ENCODE results near the gene PRPF40B. TPM values are rescaled to one million over a fixed set of nuclear protein-coding genes. Genes with fewer than 3 reads are reported as not detected.

The PRPF40B gene
- total RNA-seq, 1 experiment from 2014 or later: 33.3 TPM

DNA sequence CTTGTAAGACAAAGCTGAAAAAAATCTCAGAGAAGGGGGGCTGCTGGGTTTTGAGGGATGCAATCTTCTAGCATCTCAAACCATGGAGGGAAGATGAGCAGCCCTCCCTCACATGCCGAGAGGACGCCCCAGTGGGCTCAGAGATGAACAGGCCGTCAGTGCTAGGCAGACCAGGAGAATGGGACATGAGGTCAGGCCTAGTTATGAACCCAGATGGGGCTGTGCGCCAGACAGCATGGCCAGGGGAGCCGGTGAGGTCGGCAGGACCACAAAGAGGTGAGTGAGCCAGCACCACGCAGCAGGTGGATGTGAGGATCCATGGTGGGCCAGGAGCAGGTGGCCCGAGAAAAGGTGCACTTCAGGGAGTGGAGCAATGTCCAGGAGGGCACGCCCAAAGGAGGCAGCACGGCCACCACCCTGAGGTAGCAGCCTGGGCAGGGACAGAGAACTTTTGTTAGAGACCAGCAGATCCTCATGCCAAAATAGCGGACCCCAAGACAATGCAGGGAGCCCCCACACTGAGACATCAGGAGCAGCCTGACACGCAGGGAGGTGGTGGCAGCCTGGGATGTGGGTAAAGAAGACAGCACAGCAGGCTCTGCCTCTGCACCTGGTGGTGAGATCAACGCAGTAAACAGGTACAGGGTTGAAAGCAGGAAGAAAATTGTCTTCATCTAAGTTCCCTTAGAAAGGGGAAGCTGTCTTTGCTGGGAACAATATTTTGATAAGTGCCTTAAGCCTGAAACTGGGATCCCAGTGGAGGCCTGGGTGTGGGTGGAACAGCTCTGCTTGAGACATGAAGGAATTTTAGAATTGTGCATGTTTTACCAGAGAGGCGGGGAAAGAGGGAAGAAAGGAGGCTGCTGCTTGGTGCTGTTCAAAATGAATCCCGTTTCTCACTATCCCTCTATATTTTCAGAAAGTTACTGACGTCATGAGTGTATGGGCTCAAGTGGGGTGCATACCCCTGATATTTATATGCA, 37.6 kb upstream of the PRPF40B start:
- H3K4me1 ChIP-seq: peaks cover 21% of the 10 kb centered on the region
- no peak overlapping the region for H3K4me3 ChIP-seq (ENCODE audit: low read depth, low read length)
- Mint-ChIP-seq H3K27me3 (ENCODE audit: insufficient read depth, unreplicated experiment) (no peaks in the 10 kb centered on the region), H3K9me3 (ENCODE audit: unreplicated experiment) (no peaks in the 10 kb centered on the region), H3K36me3 (ENCODE audit: insufficient read depth, unreplicated experiment) (peaks cover 18% of the 10 kb centered on the region), H3K27ac (ENCODE audit: unreplicated experiment) (peak overlapping the region; percentile 10), H3K4me3 (ENCODE audit: unreplicated experiment) (no peak overlapping the region), H3K4me1 (ENCODE audit: low read depth, unreplicated experiment) (peaks cover 20% of the 10 kb centered on the region)
- POLR2A ChIA-PET: no interaction called here
- BruUV-seq (replicated peaks): no TSS peak
- peaks cover 4% of the 10 kb centered on the region; the same call in 1 of the 2 replicates for H3K36me3 ChIP-seq (ENCODE audit: control insufficient read depth, insufficient read depth, low read length)
- intact Hi-C loops (cut with micrococcal nuclease; ENCODE audit: unreplicated experiment): no loop called here
- TF ChIP-seq, protein P1, sequence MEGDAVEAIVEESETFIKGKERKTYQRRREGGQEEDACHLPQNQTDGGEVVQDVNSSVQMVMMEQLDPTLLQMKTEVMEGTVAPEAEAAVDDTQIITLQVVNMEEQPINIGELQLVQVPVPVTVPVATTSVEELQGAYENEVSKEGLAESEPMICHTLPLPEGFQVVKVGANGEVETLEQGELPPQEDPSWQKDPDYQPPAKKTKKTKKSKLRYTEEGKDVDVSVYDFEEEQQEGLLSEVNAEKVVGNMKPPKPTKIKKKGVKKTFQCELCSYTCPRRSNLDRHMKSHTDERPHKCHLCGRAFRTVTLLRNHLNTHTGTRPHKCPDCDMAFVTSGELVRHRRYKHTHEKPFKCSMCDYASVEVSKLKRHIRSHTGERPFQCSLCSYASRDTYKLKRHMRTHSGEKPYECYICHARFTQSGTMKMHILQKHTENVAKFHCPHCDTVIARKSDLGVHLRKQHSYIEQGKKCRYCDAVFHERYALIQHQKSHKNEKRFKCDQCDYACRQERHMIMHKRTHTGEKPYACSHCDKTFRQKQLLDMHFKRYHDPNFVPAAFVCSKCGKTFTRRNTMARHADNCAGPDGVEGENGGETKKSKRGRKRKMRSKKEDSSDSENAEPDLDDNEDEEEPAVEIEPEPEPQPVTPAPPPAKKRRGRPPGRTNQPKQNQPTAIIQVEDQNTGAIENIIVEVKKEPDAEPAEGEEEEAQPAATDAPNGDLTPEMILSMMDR (IDR thresholded peaks at IDR 0.05; ENCODE audit: insufficient read depth in 1 of 2, low read depth in 1 of 2, low read length in 1 of 2, severe bottlenecking in 1 of 2, unreplicated experiment in 1 of 2): no peak
- CTCF ChIA-PET: no interaction called here
- H3K9me3 ChIP-seq: no peaks in the 10 kb centered on the region
- DNase-seq: no peak
- H3K27me3 ChIP-seq (replicated peaks; ENCODE audit: control insufficient read depth, insufficient read depth, low read length): no peaks in the 10 kb centered on the region

DNA sequence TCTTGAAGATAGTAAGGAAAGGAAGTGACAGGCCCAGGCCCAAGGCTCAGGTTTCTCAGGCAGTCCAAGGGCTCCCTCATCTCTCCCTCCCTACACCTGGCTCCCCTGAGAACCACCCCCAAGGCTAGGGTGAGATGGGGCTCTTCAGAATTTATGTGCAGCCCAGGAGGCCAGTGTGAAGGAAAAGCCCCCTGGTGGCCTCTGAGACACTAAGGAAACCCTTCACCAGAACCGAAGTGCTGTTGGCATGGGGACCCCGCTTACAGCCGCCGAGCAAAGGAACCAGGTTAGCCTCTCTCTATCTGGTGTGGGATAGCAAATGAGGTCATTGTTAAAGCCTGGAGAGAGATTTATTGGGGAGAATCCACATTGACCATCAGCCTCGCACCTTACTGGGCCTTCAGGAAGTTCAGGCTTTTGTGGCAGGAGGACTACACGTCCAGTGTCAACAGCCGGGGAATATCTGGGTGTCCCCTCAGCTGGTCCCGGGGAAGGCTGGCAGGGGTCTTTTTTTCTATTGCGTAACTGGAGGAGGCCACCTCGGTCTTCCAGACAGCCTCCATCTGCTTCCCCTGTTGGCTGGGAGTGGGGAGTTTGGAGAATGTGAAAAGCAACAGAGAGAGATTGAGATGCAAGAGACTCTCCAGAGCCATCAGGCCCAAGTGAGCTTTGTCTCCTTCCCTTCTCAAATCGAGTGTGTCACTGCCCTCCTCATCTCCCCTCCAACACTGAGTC, 36.0 kb upstream of the PRPF40B start:
- ChIA-PET CTCF (no interaction called here), POLR2A (no interaction called here)
- no peaks in the 10 kb centered on the region for H3K27me3 ChIP-seq (replicated peaks; ENCODE audit: control insufficient read depth, insufficient read depth, low read length)
- TF ChIP-seq, protein P1 (IDR thresholded peaks at IDR 0.05; ENCODE audit: insufficient read depth in 1 of 2, low read depth in 1 of 2, low read length in 1 of 2, severe bottlenecking in 1 of 2, unreplicated experiment in 1 of 2): peak; percentile 31 to 32
- DNase-seq: no peak
- intact Hi-C loops (cut with micrococcal nuclease; ENCODE audit: unreplicated experiment): no loop called here
- no peaks in the 10 kb centered on the region for H3K9me3 ChIP-seq
- H3K9me3 Mint-ChIP-seq (ENCODE audit: unreplicated experiment): peaks cover 1% of the 10 kb centered on the region
- no peak overlapping the region for H3K4me3 ChIP-seq (ENCODE audit: low read depth, low read length)
- peaks cover 6% of the 10 kb centered on the region for H3K4me1 Mint-ChIP-seq (ENCODE audit: low read depth, unreplicated experiment)
- H3K4me1 ChIP-seq: peaks cover 10% of the 10 kb centered on the region
- no peak overlapping the region for H3K27ac Mint-ChIP-seq (ENCODE audit: unreplicated experiment)
- no peak overlapping the region for H3K4me3 Mint-ChIP-seq (ENCODE audit: unreplicated experiment)
- H3K27me3 Mint-ChIP-seq (ENCODE audit: insufficient read depth, unreplicated experiment): no peaks in the 10 kb centered on the region
- H3K36me3 Mint-ChIP-seq (ENCODE audit: insufficient read depth, unreplicated experiment): peaks cover 16% of the 10 kb centered on the region
- no TSS peak for BruUV-seq (replicated peaks)
- H3K36me3 ChIP-seq (ENCODE audit: control insufficient read depth, insufficient read depth, low read length): peaks cover 4% of the 10 kb centered on the region; the same call in 1 of the 2 replicates

DNA sequence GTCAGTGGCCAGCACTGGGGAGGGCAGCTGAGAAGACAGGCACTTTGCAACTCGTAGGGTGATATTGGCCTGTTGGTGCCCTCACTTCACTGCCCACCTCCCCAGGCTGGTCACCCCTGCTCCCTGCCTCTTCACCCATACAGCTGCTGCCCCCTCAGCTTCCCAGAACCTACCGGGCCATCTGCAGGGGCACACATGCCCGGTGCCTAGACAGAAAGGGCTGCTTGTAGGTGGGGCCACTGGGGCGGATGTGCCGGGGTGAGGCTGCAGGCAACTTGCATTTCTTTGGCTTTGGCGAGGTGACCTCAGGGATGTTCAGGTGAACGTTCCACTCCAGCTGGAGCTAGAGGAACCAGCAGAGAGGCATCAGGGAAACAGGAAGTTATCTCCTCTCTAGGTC, 35.1 kb upstream of the PRPF40B start:
- BruUV-seq (replicated peaks): no TSS peak
- H3K4me1 Mint-ChIP-seq (ENCODE audit: low read depth, unreplicated experiment): no peaks in the 10 kb centered on the region
- H3K36me3 Mint-ChIP-seq (ENCODE audit: insufficient read depth, unreplicated experiment): peaks cover 11% of the 10 kb centered on the region
- H3K4me1 ChIP-seq: peaks cover 3% of the 10 kb centered on the region; the same call in 1 of the 2 replicates
- TF ChIP-seq, protein P1 (IDR thresholded peaks at IDR 0.05; ENCODE audit: insufficient read depth in 1 of 2, low read depth in 1 of 2, low read length in 1 of 2, severe bottlenecking in 1 of 2, unreplicated experiment in 1 of 2): no peak
- peaks cover 11% of the 10 kb centered on the region for H3K9me3 Mint-ChIP-seq (ENCODE audit: unreplicated experiment)
- no peak overlapping the region for H3K4me3 ChIP-seq (ENCODE audit: low read depth, low read length)
- no peaks in the 10 kb centered on the region for H3K27me3 Mint-ChIP-seq (ENCODE audit: insufficient read depth, unreplicated experiment)
- no peak overlapping the region for H3K27ac Mint-ChIP-seq (ENCODE audit: unreplicated experiment)
- POLR2A ChIA-PET: no interaction called here
- no peaks in the 10 kb centered on the region for H3K9me3 ChIP-seq
- H3K36me3 ChIP-seq (ENCODE audit: control insufficient read depth, insufficient read depth, low read length): peaks cover 4% of the 10 kb centered on the region; the same call in 1 of the 2 replicates
- CTCF ChIA-PET: no interaction called here
- no peak overlapping the region for H3K4me3 Mint-ChIP-seq (ENCODE audit: unreplicated experiment)
- intact Hi-C loops (cut with micrococcal nuclease; ENCODE audit: unreplicated experiment): no loop called here
- H3K27me3 ChIP-seq (replicated peaks; ENCODE audit: control insufficient read depth, insufficient read depth, low read length): no peaks in the 10 kb centered on the region
- no peak for DNase-seq
